Measurements from ENCODE around the gene NUP205. TPM values are rescaled to one million over a fixed set of nuclear protein-coding genes. Genes with fewer than 3 reads are reported as not detected.

NUP205 gene
- total RNA-seq, 1 experiment from 2014 or later = 148 TPM

- no TSS peak for BruUV-seq (replicated peaks)
- Histone ChIP-seq H3K9me3 (ENCODE audit: low read depth, low read length, poor library complexity, severe bottlenecking) (no peaks in the 10 kb centered on the region), H3K27me3 (replicated peaks; ENCODE audit: insufficient read depth, low read depth, low read length, poor library complexity) (no peaks in the 10 kb centered on the region), H3K4me1 (ENCODE audit: insufficient read depth, low read length, poor library complexity, severe bottlenecking) (no peaks in the 10 kb centered on the region), H3K36me3 (ENCODE audit: insufficient read depth, low read length, poor library complexity, severe bottlenecking) (no peaks in the 10 kb centered on the region), H3K4me3 (ENCODE audit: low read depth, low read length, poor library complexity, severe bottlenecking) (no peak overlapping the region), H3K27ac (ENCODE audit: low read depth, low read length, poor library complexity, severe bottlenecking) (no peak overlapping the region)
- intact Hi-C loops (cut with micrococcal nuclease; ENCODE audit: unreplicated experiment) = no loop called here
- CTCF ChIA-PET = no interaction called here
- POLR2A ChIA-PET (ENCODE audit: low non-redundant PET) = no interaction called here
- DNase-seq (ENCODE audit: low spot score) = no peak
- no peak for TF ChIP-seq EZH2 (IDR thresholded peaks at IDR 0.05; ENCODE audit: borderline replicate concordance, low read depth, low read length, poor library complexity, severe bottlenecking)
- no peak for TF ChIP-seq CTCF (conservative IDR thresholded peaks at IDR 0.05; ENCODE audit: low read depth, low read length)
Observed at GRCh38 chr7:135522509-135522908, 35.2 kb upstream of the NUP205 start.

GRCh38 chr7:135523146-135523545, 34.6 kb upstream of the NUP205 start:
- Histone ChIP-seq H3K36me3 (ENCODE audit: insufficient read depth, low read length, poor library complexity, severe bottlenecking) (no peaks in the 10 kb centered on the region), H3K27ac (ENCODE audit: low read depth, low read length, poor library complexity, severe bottlenecking) (no peak overlapping the region), H3K4me1 (ENCODE audit: insufficient read depth, low read length, poor library complexity, severe bottlenecking) (no peaks in the 10 kb centered on the region), H3K27me3 (replicated peaks; ENCODE audit: insufficient read depth, low read depth, low read length, poor library complexity) (no peaks in the 10 kb centered on the region), H3K9me3 (ENCODE audit: low read depth, low read length, poor library complexity, severe bottlenecking) (no peaks in the 10 kb centered on the region), H3K4me3 (ENCODE audit: low read depth, low read length, poor library complexity, severe bottlenecking) (no peak overlapping the region)
- TF ChIP-seq EZH2 (IDR thresholded peaks at IDR 0.05; ENCODE audit: borderline replicate concordance, low read depth, low read length, poor library complexity, severe bottlenecking) = no peak
- no peak for TF ChIP-seq CTCF (conservative IDR thresholded peaks at IDR 0.05; ENCODE audit: low read depth, low read length)
- ChIA-PET CTCF (no interaction called here), POLR2A (ENCODE audit: low non-redundant PET) (no interaction called here)
- BruUV-seq (replicated peaks) = no TSS peak
- DNase-seq (ENCODE audit: low spot score) = no peak
- intact Hi-C loops (cut with micrococcal nuclease; ENCODE audit: unreplicated experiment) = no loop called here

GRCh38 chr7:135525426-135525825, 32.3 kb upstream of the NUP205 start:
- Histone ChIP-seq H3K4me3 (ENCODE audit: low read depth, low read length, poor library complexity, severe bottlenecking) (no peak overlapping the region), H3K9me3 (ENCODE audit: low read depth, low read length, poor library complexity, severe bottlenecking) (no peaks in the 10 kb centered on the region), H3K36me3 (ENCODE audit: insufficient read depth, low read length, poor library complexity, severe bottlenecking) (no peaks in the 10 kb centered on the region), H3K4me1 (ENCODE audit: insufficient read depth, low read length, poor library complexity, severe bottlenecking) (no peaks in the 10 kb centered on the region), H3K27me3 (replicated peaks; ENCODE audit: insufficient read depth, low read depth, low read length, poor library complexity) (peaks cover 17% of the 10 kb centered on the region), H3K27ac (ENCODE audit: low read depth, low read length, poor library complexity, severe bottlenecking) (no peak overlapping the region)
- CTCF ChIA-PET = no interaction called here
- DNase-seq (ENCODE audit: low spot score) = no peak
- intact Hi-C loops (cut with micrococcal nuclease; ENCODE audit: unreplicated experiment) = no loop called here
- POLR2A ChIA-PET (ENCODE audit: low non-redundant PET) = interaction anchor here (0.5 to 0.6 kb wide), 2 partner anchors 32 to 144 kb away, joined by 3 to 9 read pairs; no protein-coding TSS in a partner anchor
- BruUV-seq (replicated peaks) = no TSS peak
- no peak for TF ChIP-seq CTCF (conservative IDR thresholded peaks at IDR 0.05; ENCODE audit: low read depth, low read length)
- TF ChIP-seq EZH2 (IDR thresholded peaks at IDR 0.05; ENCODE audit: borderline replicate concordance, low read depth, low read length, poor library complexity, severe bottlenecking) = no peak
